ENCODE results near the gene RRP12.

RRP12 gene

GRCh38 chr10:97400665-97401454, at the start of gene RRP12:
RRP12 (minus strand) TSS chr10:97401340; CDS start chr10:97401231, 109 bp downstream.
- H3K4me3 ChIP-seq (ENCODE audit: control insufficient read depth, low read depth, low read length) = peak within 1 kb of the TSS; percentile 91
- peak; percentile 81 for DNase-seq (ENCODE audit: low read depth)
- TF ChIP-seq, protein P1, sequence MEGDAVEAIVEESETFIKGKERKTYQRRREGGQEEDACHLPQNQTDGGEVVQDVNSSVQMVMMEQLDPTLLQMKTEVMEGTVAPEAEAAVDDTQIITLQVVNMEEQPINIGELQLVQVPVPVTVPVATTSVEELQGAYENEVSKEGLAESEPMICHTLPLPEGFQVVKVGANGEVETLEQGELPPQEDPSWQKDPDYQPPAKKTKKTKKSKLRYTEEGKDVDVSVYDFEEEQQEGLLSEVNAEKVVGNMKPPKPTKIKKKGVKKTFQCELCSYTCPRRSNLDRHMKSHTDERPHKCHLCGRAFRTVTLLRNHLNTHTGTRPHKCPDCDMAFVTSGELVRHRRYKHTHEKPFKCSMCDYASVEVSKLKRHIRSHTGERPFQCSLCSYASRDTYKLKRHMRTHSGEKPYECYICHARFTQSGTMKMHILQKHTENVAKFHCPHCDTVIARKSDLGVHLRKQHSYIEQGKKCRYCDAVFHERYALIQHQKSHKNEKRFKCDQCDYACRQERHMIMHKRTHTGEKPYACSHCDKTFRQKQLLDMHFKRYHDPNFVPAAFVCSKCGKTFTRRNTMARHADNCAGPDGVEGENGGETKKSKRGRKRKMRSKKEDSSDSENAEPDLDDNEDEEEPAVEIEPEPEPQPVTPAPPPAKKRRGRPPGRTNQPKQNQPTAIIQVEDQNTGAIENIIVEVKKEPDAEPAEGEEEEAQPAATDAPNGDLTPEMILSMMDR (IDR thresholded peaks at IDR 0.05; ENCODE audit: control insufficient read depth, insufficient read depth, low read depth, low read length, missing control alignments) = peak; percentile 30

- no peak for DNase-seq (ENCODE audit: low read depth)
- TF ChIP-seq, protein P1 (IDR thresholded peaks at IDR 0.05; ENCODE audit: control insufficient read depth, insufficient read depth, low read depth, low read length, missing control alignments) = no peak
- no peak overlapping the region for H3K4me3 ChIP-seq (ENCODE audit: control insufficient read depth, low read depth, low read length)
Observed at GRCh38 chr10:97450828-97451227, 49.7 kb upstream of the RRP12 start.

GRCh38 chr10:97445722-97446639, 44.8 kb upstream of the RRP12 start, which contains the start of the genes EXOSC1 and ZDHHC16:
EXOSC1 (minus strand) TSS chr10:97446006; CDS start chr10:97445985, 21 bp downstream.
ZDHHC16 (plus strand) TSS chr10:97446175; CDS start chr10:97451676, 5,501 bp downstream.
- peak; percentile 87 for DNase-seq (ENCODE audit: low read depth)
- TF ChIP-seq, protein P1 (IDR thresholded peaks at IDR 0.05; ENCODE audit: control insufficient read depth, insufficient read depth, low read depth, low read length, missing control alignments) = no peak
- H3K4me3 ChIP-seq (ENCODE audit: control insufficient read depth, low read depth, low read length) = peak within 1 kb of the TSS; percentile 78

DNA sequence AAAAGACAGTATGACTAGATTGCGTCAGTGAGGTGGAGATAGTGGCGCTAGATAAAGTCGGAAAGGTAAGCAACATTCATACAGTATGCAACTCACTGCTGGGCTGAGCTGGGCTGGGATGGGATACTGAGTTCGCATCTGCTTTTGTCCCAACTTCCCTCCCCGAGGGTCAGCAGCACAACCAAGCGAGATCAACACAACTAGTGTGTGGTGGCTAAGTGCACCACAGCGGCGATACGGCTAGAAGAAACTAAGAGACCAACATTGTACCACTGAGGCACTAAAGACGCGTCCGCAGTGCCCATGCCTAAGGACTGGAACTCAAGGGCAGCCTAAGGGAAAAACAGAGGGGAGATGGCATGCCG, 44.2 kb upstream of the RRP12 start:
- H3K4me3 ChIP-seq (ENCODE audit: control insufficient read depth, low read depth, low read length) = peak overlapping the region; percentile 78
- TF ChIP-seq, protein P1 (IDR thresholded peaks at IDR 0.05; ENCODE audit: control insufficient read depth, insufficient read depth, low read depth, low read length, missing control alignments) = no peak
- no peak for DNase-seq (ENCODE audit: low read depth)

- no peak for DNase-seq (ENCODE audit: low read depth)
- H3K4me3 ChIP-seq (ENCODE audit: control insufficient read depth, low read depth, low read length) = no peak overlapping the region
- TF ChIP-seq, protein P1 (IDR thresholded peaks at IDR 0.05; ENCODE audit: control insufficient read depth, insufficient read depth, low read depth, low read length, missing control alignments) = no peak
Observed at GRCh38 chr10:97444212-97444611, 43.1 kb upstream of the RRP12 start.

DNA sequence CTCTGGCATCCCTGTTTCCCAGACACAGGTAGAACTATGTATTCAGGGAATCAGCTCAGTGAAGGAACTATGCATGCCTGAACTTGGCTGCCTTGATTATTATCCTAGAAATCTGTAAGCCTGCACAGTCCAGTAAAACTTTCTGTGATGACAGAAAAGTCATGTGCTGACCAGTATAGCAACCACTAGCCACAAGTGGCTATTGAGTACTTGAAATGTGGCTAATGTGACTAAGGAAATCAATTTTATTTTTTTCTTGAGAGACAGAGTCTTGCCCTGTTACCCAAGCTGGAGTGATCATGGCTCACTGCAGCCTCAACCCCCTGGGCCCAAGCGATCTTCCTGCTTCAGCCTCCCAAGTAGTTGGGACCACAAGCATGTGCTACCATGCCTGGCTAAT, 41.1 kb upstream of the RRP12 start:
- TF ChIP-seq, protein P1 (IDR thresholded peaks at IDR 0.05; ENCODE audit: control insufficient read depth, insufficient read depth, low read depth, low read length, missing control alignments) = no peak
- DNase-seq (ENCODE audit: low read depth) = no peak
- no peak overlapping the region for H3K4me3 ChIP-seq (ENCODE audit: control insufficient read depth, low read depth, low read length)

All from AG09309 (cell line).